ENCODE data around the gene GNB1L.

GNB1L gene

DNA sequence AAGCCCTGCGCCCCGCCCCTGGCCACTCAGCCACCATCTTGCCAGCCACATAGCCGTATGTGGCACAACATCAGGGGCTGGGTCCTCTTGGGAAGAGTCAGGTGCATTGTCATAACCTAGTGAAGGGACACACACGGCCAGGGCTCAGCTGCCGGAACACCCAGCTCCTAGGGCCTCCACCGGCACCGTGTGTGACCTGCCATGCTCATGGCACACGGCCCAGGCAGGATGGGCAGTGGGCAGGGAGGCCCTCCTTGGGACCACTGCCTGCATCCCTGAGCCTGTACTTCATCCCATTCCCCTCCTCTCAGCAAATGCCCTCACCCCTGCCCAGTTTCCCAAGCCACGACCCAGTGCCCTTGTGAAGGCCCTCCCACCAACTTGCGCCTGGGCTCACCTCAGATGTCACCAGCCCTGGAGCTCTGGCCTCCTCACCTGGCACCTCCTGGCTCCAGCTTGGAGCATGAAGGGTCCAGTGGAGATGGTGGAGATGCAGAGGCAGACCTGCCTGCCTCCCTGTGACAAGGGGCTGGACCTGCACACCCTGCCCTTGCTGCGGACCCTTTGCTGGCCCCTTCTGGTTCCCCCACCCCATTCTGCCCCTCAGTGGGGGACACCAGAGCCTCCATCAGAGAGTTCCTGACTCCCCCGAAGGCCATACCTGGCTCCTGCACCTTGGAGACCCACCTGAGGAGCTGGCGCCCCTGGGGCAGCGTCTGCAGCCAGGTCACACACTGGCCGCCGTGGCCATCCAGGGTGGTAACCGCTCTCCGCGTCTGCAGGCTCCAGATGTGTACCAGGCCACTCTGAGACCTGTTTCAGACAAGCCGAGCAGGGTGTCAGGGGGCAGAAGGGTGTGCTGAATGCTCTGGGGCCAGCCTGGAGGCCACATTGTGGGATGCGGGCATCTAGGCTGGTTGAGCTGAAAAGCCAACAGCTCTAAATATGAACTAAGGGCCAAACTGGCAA, 34.5 kb downstream of the GNB1L start:
- DNase-seq (ENCODE audit: low read depth in 2 of 2), result no peak
- no peak overlapping the region for H3K4me3 ChIP-seq (replicated peaks in 1 of 2; ENCODE audit: low read depth in 2 of 2, low read length in 2 of 2)
- TF ChIP-seq, protein P1, sequence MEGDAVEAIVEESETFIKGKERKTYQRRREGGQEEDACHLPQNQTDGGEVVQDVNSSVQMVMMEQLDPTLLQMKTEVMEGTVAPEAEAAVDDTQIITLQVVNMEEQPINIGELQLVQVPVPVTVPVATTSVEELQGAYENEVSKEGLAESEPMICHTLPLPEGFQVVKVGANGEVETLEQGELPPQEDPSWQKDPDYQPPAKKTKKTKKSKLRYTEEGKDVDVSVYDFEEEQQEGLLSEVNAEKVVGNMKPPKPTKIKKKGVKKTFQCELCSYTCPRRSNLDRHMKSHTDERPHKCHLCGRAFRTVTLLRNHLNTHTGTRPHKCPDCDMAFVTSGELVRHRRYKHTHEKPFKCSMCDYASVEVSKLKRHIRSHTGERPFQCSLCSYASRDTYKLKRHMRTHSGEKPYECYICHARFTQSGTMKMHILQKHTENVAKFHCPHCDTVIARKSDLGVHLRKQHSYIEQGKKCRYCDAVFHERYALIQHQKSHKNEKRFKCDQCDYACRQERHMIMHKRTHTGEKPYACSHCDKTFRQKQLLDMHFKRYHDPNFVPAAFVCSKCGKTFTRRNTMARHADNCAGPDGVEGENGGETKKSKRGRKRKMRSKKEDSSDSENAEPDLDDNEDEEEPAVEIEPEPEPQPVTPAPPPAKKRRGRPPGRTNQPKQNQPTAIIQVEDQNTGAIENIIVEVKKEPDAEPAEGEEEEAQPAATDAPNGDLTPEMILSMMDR (IDR thresholded peaks at IDR 0.05; ENCODE audit: low read depth, low read length), result no peak

DNA sequence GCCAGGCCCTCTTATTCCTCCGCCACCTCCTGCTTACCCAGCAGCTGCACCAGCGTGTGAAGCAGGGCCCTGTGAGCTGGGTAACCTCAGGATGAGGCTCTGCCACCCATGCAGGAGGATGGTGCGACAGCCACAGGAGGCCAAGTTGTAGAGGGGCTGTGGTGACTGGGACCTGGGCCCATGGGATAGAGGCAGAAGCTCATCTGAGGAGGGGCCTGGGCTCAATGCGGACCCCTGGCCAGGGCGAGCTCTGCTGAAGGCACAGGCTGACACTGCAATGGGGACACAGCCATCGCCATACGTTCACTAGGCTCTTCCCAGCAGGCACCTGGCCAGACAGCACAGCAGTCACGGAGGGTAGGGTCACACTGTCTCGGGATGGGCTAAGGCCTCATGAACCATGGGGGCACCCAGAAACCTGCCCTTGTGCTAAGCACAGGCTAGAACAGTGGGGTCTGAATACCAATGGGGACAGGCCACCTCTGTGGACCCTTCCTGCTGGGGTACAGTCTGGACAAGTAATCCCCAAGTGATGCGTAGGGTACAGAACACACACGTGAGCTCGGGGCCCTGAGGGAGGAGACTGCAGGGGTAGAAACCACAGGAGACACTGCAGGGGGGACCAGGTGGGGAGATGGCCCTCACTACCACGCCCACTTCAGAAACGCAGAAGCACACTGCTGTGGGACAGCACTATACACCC, 35.3 kb downstream of the GNB1L start:
- no peak for DNase-seq (ENCODE audit: low read depth in 2 of 2)
- H3K4me3 ChIP-seq (replicated peaks in 1 of 2; ENCODE audit: low read depth in 2 of 2, low read length in 2 of 2), result no peak overlapping the region
- TF ChIP-seq, protein P1 (IDR thresholded peaks at IDR 0.05; ENCODE audit: low read depth, low read length), result no peak

DNA sequence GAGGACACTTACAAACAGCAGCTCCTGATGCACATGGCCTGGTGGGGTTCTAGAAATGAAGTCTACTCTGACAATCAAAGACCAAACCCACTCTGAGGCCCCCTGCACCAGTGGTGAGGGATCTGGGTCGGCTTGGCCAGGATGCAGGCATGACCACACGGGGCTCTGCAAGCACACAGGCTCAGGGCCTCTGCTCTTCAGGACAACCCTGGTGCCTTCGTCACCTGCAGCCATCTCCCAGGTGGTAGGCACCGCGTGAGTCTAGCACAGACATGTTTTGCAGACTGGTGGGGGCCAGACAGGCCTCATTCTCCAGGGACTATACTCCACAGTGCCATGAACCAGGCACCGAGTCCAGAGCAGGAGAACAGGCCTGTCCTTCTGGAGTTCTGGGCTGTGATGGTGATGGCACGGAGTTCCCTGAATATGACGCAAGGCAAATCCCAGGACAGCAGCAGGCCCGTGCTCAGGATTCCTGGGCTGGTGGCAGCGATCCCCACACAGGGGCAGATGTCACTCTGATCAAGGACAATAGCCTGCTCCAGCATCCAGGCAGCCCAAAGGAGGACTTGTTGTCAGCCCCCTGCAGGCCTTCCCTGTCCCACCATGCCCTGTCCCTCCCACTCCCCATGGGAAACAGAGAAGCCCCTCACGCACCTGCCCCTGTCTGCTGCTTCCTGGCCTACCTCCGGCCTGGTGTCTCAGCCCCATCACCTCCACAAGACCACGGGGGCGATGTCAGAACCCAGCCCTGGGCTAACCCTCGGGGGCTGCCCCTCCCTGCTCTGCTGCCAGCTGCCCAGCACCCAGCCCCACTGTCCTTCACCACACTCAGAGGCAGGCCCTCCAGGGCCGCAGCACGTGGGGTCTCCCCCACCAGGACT, 36.1 kb downstream of the GNB1L start:
- no peak overlapping the region for H3K4me3 ChIP-seq (replicated peaks in 1 of 2; ENCODE audit: low read depth in 2 of 2, low read length in 2 of 2)
- TF ChIP-seq, protein P1 (IDR thresholded peaks at IDR 0.05; ENCODE audit: low read depth, low read length), result no peak
- DNase-seq (ENCODE audit: low read depth in 2 of 2), result no peak

DNA sequence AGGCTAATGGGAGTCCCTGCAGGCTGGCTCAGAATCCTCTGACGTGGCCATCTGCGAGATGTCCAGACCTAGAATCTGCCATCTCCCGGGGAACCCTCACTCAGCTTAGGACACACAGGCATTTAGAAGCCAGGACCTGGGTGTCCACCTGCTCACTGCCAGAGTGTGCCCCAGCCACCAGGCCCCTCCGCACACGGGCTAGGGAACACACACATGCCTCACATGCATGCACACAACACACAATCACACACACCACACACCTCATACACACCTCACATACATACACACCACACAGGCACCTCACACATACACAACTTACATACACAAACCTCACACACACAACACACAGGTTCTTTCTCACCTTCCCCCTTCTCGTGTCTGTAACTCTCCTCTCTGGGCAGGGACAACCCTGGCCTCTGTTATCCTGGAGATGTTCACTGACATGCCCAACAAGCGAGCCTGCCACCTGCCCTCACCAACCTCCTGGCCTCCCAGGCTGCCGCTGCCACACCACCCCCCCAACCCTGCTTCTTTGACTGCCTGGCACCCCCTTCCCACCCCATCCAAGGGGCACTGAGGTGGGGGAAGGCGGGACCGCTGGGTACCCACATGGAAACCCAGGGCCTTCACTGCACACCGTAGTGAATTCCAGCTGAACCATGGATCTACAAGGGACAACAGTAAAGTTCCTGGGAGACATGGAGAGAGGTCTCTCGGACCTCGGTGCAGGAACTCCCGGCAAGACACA, 38.1 kb downstream of the GNB1L start:
- TF ChIP-seq, protein P1 (IDR thresholded peaks at IDR 0.05; ENCODE audit: low read depth, low read length), result no peak
- no peak for DNase-seq (ENCODE audit: low read depth in 2 of 2)
- H3K4me3 ChIP-seq (replicated peaks in 1 of 2; ENCODE audit: low read depth in 2 of 2, low read length in 2 of 2), result no peak overlapping the region

DNA sequence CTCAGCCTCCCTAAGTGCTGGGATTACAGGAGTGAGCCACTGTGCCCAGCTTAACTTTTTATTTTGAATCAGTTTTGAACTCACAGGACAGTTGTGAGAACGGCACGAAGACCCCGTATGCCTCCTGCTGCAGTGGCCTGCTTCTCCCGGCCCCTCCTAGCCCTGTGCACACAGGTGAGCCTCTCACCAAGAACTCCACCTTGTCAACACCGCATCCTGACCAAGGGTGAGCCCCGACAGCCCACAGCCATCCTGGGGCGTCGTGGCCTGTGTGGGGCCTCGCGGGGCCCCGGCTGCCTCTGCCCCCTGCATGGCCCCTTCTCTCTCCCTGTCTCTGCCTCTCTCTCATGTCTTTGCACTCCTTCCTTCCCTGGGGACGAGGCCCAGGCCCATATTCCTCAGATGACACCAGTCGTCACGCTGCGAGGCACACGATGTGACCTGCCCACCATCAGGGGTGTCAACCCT, 38.8 kb downstream of the GNB1L start:
- DNase-seq (ENCODE audit: low read depth in 2 of 2), result no peak
- no peak overlapping the region for H3K4me3 ChIP-seq (replicated peaks in 1 of 2; ENCODE audit: low read depth in 2 of 2, low read length in 2 of 2)
- TF ChIP-seq, protein P1 (IDR thresholded peaks at IDR 0.05; ENCODE audit: low read depth, low read length), result no peak

Data from cardiac fibroblast (primary cell).